A673 (cell line): ENCODE results near the gene WNK2. TPM values are rescaled to one million over a fixed set of nuclear protein-coding genes. Genes with fewer than 3 reads are reported as not detected.

ENCODE experiments used
- BruUV-seq: library from RNA; stranded (reverse); fragments of 400-500 nt; replicated peaks from 2 replicates; lab custom pipeline; 2021; lab: Mats Ljungman, UMichigan
- CTCF ChIA-PET: fragments of 300-600 bp; sonication (Branson Sonifier 250); formaldehyde crosslinking; loops from one replicate; lab custom pipeline; 2022; ENCODE audit warnings: antibody characterized with exemption; lab: Charles Lee
- POLR2A ChIA-PET: fragments of 300-600 bp; sonication (Branson Sonifier 250); formaldehyde crosslinking; loops from one replicate; lab custom pipeline; 2022; ENCODE audit warnings: antibody characterized with exemption; ENCODE audit not compliant: low non-redundant PET; lab: Charles Lee
- DNase-seq: peaks from one replicate; pipeline ENCODE4 v3.0.0-alpha.2; 2015; ENCODE audit warnings: low spot score
- H3K27ac ChIP-seq: fragments of 200-600 bp; sonication (generic); 2 replicates; pipeline ENCODE4 v1.5.1; 2016; ENCODE audit warnings: mixed run types, low read depth, mild to moderate bottlenecking, mixed read lengths, antibody characterized with exemption, low read length; ENCODE audit not compliant: poor library complexity, severe bottlenecking
- H3K27me3 ChIP-seq: fragments of 200-600 bp; sonication (generic); replicated peaks from 2 replicates; pipeline ENCODE4 v1.6.1; 2017; ENCODE audit warnings: mixed run types, low read depth, mild to moderate bottlenecking, mixed read lengths, antibody characterized with exemption, low read length; ENCODE audit not compliant: insufficient read depth, poor library complexity
- H3K36me3 ChIP-seq: fragments of 200-600 bp; sonication (generic); 2 replicates; pipeline ENCODE4 v1.6.1; 2016; ENCODE audit warnings: mixed run types, mild to moderate bottlenecking, mixed read lengths, antibody characterized with exemption, low read length; ENCODE audit not compliant: insufficient read depth, poor library complexity, severe bottlenecking
- H3K4me1 ChIP-seq: fragments of 200-600 bp; sonication (generic); 2 replicates; pipeline ENCODE4 v1.6.1; 2017; ENCODE audit warnings: mixed run types, mild to moderate bottlenecking, mixed read lengths, antibody characterized with exemption, low read length; ENCODE audit not compliant: insufficient read depth, poor library complexity, severe bottlenecking
- H3K4me3 ChIP-seq: fragments of 200-600 bp; sonication (generic); 2 replicates; pipeline ENCODE4 v1.5.1; 2016; ENCODE audit warnings: low read depth, mixed run types, mild to moderate bottlenecking, mixed read lengths, low read length; ENCODE audit not compliant: poor library complexity, severe bottlenecking
- H3K9me3 ChIP-seq: fragments of 200-600 bp; sonication (generic); 2 replicates; pipeline ENCODE4 v1.6.1; 2016; ENCODE audit warnings: mixed run types, low read depth, mild to moderate bottlenecking, mixed read lengths, antibody characterized with exemption, low read length; ENCODE audit not compliant: poor library complexity, severe bottlenecking
- EZH2 ChIP-seq: fragments of 200-600 bp; sonication (generic); IDR thresholded peaks from 2 replicates; pipeline ENCODE4 v1.6.1; 2017; ENCODE audit warnings: borderline replicate concordance, low read depth, mild to moderate bottlenecking, mixed read lengths, antibody characterized with exemption, low read length; ENCODE audit not compliant: poor library complexity, severe bottlenecking
- intact Hi-C: fragments of 100-400 bp; cut with micrococcal nuclease; formaldehyde crosslinking; loops from one replicate; pipeline ENCODE4 v1.10.0; 2022; ENCODE audit not compliant: unreplicated experiment
- total RNA-seq: library from RNA; stranded (reverse); gene quantifications from 2 replicates; pipeline ENCODE4 v1.2.3, GENCODE V29; 2021
- TF ChIP-seq, protein P1 (sequence below): fragments of 300-800, 200-600 bp; sonication (generic); conservative IDR thresholded peaks from 2 replicates; pipeline ENCODE4 v1.5.1; 2017; ENCODE audit warnings: low read depth, mild to moderate bottlenecking, antibody characterized with exemption, low read length, moderate library complexity, mixed read lengths

The WNK2 gene
- total RNA-seq, 1 experiment from 2014 or later: 9.6 TPM

DNA sequence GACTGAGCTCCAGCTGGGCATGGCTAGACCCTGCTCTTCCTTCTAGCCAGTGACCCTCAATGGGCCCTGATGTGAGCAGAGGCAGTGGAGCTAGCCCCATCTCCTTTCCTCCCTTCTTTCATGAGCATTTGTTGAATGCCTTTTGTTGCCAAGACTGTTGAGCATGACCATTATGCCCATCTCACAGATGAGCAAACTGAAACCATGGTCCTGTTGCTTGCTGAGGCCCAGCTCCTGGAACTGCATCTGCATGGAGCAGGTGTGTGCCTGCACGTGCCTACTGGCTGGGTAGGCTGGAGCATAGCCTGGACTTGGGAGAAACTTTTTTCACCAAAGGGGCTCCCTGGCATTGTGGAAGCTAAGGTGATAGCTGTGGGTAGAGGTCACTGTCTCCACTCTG lies 3.0 kb upstream of the WNK2 start:
- Histone ChIP-seq H3K4me1 (peaks cover 8% of the 10 kb centered on the region), H3K4me3 (no peak overlapping the region), H3K9me3 (no peaks in the 10 kb centered on the region), H3K27me3 (peaks cover 30% of the 10 kb centered on the region), H3K27ac (no peak overlapping the region), H3K36me3 (no peaks in the 10 kb centered on the region)
- intact Hi-C loops: no loop called here
- ChIA-PET POLR2A (no interaction called here), CTCF (no interaction called here)
- no peak for TF ChIP-seq EZH2
- TF ChIP-seq, protein P1, sequence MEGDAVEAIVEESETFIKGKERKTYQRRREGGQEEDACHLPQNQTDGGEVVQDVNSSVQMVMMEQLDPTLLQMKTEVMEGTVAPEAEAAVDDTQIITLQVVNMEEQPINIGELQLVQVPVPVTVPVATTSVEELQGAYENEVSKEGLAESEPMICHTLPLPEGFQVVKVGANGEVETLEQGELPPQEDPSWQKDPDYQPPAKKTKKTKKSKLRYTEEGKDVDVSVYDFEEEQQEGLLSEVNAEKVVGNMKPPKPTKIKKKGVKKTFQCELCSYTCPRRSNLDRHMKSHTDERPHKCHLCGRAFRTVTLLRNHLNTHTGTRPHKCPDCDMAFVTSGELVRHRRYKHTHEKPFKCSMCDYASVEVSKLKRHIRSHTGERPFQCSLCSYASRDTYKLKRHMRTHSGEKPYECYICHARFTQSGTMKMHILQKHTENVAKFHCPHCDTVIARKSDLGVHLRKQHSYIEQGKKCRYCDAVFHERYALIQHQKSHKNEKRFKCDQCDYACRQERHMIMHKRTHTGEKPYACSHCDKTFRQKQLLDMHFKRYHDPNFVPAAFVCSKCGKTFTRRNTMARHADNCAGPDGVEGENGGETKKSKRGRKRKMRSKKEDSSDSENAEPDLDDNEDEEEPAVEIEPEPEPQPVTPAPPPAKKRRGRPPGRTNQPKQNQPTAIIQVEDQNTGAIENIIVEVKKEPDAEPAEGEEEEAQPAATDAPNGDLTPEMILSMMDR: no peak
- BruUV-seq: no TSS peak
- no peak for DNase-seq

DNA sequence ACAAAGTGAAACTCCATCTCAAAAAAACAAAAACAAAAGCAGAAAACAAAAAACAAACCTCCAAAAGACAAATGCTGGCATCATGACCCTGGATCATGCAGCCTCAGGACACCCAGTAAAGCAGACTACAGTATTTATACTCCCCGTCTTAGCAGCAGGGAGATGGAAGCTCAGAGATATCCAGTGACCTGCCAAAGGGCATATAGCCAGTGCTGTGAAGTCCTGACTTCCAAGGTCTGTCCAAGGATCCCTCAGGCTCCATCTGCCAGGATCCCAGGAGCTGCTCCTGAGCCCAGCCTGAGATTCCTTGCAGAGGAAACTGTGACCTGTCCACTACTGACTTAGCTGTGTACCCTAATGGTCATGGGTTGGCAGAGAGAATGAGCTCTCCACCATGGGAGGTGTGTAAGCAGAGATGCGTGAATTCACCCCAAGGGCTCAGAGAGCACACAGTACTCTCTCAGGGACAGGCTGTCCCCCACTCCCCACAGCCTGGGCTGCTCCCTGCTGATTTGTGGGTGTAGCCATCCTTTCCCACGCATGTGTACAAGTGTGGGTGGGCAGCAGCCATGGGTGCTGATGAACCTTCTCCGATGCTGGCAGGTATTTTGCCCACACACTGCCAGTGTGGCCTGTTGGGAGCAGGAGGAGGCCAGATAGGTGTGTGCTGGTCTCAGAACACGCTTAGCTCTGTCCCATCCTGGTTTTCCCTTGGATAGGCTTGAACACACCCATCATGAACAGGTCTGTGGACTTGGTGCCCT lies 2.1 kb upstream of the WNK2 start:
- H3K4me1 ChIP-seq: peaks cover 8% of the 10 kb centered on the region
- TF ChIP-seq, protein P1: no peak
- TF ChIP-seq EZH2: no peak
- BruUV-seq: no TSS peak
- no peak overlapping the region for H3K27ac ChIP-seq
- H3K4me3 ChIP-seq: no peak overlapping the region
- H3K36me3 ChIP-seq: no peaks in the 10 kb centered on the region
- H3K9me3 ChIP-seq: no peaks in the 10 kb centered on the region
- no peak for DNase-seq
- peaks cover 30% of the 10 kb centered on the region for H3K27me3 ChIP-seq
- POLR2A ChIA-PET: no interaction called here
- CTCF ChIA-PET: no interaction called here
- intact Hi-C loops: no loop called here

DNA sequence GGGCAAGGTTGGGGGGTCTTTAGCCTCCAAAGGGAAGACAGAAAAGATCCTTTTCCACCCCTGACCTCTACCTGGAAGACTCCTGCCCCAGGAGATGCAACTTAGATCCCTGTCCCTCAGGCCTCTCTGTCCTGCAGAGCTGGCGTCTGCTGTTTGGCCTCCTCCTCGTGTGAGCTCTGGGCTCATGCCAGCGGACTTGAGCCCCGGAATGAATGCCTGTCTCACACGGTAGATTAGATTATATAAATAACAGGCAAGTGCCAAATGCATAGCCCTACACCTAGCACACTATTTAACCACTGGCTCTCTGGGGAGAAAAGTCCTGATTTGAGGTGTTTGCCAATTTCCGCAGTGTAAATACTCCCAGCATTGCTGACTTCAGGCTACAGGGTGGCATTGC lies 1.4 kb upstream of the WNK2 start:
- TF ChIP-seq EZH2: no peak
- TF ChIP-seq, protein P1: no peak
- Histone ChIP-seq H3K36me3 (no peaks in the 10 kb centered on the region), H3K4me1 (peaks cover 8% of the 10 kb centered on the region), H3K9me3 (no peaks in the 10 kb centered on the region), H3K4me3 (no peak overlapping the region), H3K27ac (no peak overlapping the region), H3K27me3 (peaks cover 30% of the 10 kb centered on the region)
- ChIA-PET POLR2A (no interaction called here), CTCF (no interaction called here)
- intact Hi-C loops: no loop called here
- BruUV-seq: no TSS peak
- no peak for DNase-seq
